Stimulated activated CD8-positive, alpha-beta memory T cell treated with anti-CD3 and anti-CD28 coated beads, Interleukin-15, amount 100 ng/mL, for 48 hours (primary cell): ENCODE measurements around the gene TBC1D1.
"Not testable (repeated sequence)": the region's sequence is repeated elsewhere in the genome, so short reads cannot be mapped to it uniquely, and the experiment has no call there.

Source experiments
- DNase-seq, 2 donors: peaks; one replicate each; pipeline ENCODE4 v3.0.0-alpha.2; 2020; ENCODE audit warnings: low read depth in 2 of 2

Gene TBC1D1

GRCh38 chr4:37923089-37923488 lies 32.2 kb downstream of the TBC1D1 start:
- DNase-seq, result not testable (repeated sequence)

DNA sequence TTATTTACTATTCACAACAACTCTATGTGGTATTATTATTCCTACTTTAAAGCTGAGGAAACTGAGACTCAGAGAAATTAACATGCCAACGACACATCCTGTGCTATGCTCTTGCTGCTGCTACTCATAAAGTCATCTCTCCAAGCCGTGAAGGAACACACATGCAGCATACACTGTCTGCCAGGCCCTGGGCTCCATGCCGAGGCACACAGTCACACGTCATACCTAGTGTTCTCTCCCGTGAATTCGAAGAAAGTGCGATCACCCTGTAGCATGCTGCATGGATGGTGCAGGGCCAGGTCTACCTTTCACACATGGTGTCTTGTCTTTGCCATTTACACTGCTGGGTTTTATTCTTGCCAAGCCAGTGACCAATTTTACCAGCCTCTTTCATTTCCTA lies 34.1 kb downstream of the TBC1D1 start:
- DNase-seq, result no peak

- DNase-seq, result no peak
Observed at GRCh38 chr4:37927434-37927833, 36.5 kb downstream of the TBC1D1 start.

DNA sequence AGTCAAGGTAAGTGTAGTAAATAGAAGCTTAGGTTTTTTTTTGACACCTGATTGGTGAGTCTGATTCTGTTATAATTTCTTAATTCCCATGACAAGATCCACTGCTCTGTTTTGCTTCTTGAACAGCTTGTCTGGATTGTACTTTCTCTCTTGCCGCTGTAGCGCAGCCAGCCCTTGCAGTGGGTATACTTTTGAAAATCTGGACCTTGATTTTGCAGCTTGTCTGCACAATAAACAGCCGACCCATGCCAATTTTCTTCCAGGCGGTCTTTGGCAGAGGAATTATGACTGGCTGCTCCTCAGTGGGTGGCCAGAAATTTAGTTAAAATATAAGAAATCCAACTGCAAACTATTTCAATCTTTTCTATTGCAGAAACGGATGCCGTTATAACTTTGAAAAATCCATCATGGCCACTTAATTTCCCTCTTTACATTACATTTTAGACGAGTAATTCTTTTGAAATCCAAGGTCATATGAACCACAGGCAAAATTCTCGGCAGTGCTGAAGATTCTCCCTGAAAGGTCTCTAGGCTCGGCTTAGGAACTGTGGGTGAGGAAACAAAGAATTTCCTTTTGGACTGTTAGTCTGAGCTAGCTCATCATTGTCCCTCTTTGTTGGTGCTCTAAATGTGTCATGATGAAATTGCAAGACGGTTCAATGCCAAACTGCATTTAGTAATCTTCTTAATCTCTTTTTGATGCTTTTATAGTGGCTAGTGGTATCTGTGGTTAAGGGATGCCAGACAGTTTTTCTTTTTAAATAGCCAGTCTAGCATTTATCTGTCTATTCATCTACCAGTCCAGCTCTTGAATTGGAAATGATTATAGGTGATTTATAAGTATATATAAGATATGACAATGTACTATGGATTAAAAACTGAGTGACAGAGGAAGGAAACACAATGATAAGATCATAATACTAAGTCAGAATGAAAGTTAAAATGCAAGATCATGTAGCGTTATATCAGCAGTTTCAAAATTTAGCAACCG lies 37.8 kb downstream of the TBC1D1 start:
- no peak for DNase-seq

DNA sequence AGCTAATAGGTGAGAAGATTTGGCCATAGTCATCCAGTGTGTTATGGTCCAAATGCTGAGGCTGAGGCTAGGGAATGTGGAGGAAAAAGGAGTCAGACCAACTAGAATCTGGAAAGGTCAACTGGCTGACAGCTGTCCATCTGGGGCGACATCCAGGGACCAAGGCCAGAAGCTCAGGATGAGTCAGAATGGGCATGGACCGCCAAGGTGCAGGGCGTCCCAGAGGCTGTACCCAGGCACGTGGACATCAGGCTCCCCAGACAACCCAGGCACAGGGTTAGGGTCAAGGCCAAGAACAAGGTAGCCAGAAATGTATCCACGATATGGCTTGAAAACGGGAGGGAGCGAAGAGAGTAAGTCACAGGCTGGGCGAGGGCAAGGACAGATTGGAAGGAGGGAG lies 43.2 kb downstream of the TBC1D1 start:
- DNase-seq, result no peak

DNA sequence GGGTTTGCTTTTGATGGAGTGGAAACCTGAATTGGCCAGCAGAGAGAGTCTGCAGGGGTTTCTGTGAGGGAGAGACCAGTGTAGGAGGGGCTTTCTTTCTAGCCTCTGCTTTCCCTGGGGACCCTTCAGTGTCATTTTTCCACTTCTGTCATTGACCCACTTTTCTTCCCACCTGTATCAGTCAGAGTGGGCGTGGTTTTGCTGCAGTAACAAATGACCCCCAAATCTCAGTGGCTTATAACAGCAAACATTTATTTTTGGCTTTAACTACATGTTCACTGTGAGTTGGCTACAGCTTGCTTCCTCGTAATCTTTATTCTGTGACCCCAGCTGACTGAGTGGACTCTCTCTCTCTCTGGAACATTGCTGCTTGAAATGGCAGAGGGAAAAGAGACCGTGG lies 43.7 kb downstream of the TBC1D1 start:
- DNase-seq, result no peak

- DNase-seq, result no peak
Observed at GRCh38 chr4:37935026-37935425, 44.1 kb downstream of the TBC1D1 start.

DNA sequence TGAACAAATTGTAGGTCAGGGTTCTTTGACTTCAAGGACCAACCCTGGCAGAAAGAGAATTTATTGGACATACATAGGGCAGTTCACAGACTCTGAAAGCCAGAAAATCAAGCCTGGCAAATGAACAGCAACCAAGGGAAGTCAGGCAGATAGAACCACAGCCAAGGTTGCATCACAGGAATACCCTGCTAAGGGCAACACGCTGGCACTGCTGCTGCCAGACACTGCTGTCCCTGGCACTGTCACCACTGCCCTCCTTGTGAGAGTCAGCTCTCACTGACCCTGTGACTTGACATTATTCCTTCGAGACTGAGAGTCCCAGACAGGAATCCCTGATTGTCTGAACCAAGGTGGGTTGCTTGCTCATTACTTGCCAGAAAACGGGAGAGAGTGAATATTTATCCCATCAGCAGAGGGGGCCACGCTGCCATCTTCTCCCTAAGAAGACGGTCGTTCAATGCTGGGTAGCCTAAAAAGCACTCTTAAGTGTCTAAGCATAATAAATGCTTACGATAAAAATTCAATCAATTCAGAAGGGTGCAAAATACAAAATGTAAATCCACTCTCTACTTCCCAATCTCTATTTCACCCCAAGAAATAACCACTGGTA lies 46.1 kb downstream of the TBC1D1 start:
- DNase-seq, result no peak

GRCh38 chr4:37938208-37938607 lies 47.3 kb downstream of the TBC1D1 start:
- DNase-seq, result no peak

GRCh38 chr4:37946503-37947179 lies 55.8 kb downstream of the TBC1D1 start:
- DNase-seq, result no peak

DNA sequence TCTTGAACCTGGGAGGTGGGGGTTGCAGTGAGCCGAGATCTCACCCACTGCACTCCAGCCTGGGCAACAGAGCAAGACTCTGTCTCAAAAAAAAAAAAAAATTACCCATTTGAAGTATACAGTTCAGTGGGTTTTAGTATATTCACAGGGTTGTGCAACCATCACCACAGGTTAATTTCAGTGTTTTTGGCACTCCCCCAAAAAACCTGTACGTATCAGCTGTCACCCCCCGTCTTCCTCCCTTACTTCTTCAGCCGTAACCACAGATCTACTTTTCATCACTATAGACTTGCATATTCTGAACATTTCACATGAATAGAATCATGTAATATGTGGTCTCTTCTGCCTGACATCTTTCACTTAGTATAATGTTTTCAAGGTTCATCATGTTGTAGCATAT lies 57.7 kb downstream of the TBC1D1 start:
- no peak for DNase-seq

DNA sequence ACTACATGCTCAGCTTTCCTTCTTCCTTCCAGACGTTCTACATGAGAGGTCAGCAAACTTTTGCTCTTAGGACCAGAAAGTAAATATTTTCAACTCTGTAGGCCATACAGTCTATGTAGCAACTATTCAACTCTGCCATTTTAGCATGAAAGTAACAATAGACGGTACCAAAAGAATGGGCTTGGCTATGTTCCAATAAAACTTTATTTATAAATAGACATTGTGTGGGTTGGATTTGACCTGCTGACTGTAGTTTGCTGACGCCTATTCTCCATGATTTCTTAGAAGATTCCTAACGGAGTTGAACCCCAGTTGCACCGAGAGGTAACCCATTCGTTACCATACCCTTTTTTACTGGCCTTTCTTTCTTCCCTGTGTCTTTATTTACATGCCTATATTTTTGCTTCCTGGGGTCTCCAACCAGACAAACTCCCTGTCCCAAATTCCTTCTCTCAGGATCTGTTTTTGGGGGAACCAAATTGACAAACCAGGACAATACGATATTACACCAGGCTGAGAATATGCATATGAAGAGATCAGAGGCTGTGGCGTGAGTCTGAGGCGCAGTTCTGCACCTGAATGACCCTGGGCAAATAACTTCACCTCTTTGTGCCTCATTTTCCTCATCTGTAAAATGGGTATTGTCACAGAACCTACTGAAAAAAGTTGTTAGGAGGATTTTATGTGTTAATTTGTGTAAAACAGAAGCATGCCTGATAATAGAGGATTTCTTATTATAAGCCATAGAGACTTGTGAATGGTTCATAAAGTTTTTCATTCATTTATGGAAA lies 58.9 kb downstream of the TBC1D1 start:
- DNase-seq, result no peak

DNA sequence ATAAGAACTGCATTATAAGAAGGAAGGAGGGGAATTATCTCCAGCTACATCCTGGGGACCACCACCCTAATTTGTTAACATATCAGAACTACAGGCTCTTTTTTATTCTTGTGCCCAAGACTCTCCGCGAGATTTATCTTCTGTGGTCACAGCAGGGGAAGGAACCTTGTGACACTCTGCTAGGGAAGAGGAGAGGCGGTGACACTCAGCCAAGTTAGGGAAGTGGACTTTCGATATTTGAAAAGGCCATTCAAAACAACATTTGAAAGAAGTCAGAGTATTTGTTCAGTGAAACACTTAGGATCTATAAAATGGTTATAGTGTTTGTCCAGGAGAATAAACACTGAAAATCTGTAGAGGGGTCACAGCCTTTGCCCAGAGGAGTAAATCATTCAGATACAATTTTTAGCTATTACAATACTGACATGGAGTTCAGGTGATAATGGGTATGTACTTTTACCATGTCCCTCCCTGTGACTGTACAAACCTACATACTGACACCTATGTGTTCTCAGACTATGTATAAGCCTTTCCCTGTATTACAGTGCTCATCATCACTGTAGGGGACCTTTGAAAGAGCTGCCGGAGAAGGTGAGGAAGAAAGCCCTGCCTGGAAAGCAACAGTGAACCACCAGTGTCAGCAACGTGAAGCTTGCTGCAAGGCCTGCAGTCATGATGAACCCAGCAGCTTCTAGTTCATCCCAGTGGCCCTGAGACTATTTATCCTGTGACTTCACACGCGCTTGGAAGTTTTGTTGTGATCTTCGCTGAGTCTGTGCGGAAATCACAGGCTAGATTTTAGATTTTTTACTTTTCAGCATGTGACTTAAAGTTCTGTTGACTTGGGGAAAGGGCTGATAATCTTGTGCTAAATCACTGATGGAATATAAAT lies 60.8 kb downstream of the TBC1D1 start:
- DNase-seq, result no peak

DNA sequence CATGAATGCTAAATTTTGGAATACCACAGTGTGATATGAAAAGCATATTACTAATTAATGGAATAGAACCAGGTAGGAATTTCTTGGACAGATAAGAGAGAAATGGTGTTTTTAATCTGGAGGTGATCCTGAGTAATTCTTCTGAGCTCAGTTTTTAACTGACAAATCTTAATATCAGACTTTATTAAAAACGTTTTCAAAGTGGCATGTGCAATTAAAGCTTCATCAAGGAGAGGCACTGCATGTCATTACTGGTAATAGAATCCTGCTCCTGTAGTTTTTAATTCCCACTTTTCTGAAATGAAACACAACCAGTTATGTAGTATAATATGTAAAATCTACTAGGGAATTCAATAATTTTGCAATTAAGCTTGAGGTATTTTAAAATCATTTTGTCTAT lies 62.3 kb downstream of the TBC1D1 start:
- no peak for DNase-seq

GRCh38 chr4:37953620-37954293 lies 62.9 kb downstream of the TBC1D1 start:
- DNase-seq, result no peak

DNA sequence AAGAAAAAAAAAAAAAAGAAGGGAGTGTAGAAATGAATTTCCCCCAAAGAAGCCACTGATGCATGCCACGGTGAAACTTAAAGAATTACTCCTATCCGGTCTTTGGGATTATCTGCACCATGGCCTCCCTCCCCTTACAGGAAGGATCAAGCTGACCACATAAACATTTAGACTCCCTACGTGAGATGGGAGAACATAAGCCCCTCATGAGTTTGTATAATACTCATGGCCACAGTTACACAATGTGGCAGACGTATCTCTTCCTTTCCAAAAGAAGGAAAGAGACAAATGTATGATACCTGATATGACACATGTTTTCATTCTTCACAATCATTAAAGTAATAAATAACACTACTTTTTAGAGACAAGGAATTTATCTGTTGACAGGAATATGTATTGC lies 66.1 kb downstream of the TBC1D1 start:
- no peak for DNase-seq

- no peak for DNase-seq
Observed at GRCh38 chr4:37958932-37959331, 68.0 kb downstream of the TBC1D1 start.

GRCh38 chr4:37960098-37960497 lies 69.2 kb downstream of the TBC1D1 start, which contains the start of gene PTTG2:
TSS of gene PTTG2 (plus strand) at chr4:37960398. CDS start at chr4:37960435, 37 bp downstream.
- no peak for DNase-seq

GRCh38 chr4:37960679-37961450 lies 70.0 kb downstream of the TBC1D1 start:
- no peak for DNase-seq
